NCI-H2171 (cell line): ENCODE data around the gene KLF13.

Experiments used
- DNase-seq: peaks from one replicate; lab custom pipeline; 2025; lab: John Stamatoyannopoulos, UW

Gene KLF13

GRCh38 chr15:31300208-31300661, 26.4 kb upstream of the KLF13 start:
- DNase-seq: no peak

- peak; percentile 47 for DNase-seq
These were observed 25.5 kb upstream of the KLF13 start for GRCh38 chr15:31300981-31301672.

GRCh38 chr15:31301673-31301990, 25.0 kb upstream of the KLF13 start:
- DNase-seq: peak; percentile 70

GRCh38 chr15:31302029-31302657, 24.5 kb upstream of the KLF13 start:
- no peak for DNase-seq

GRCh38 chr15:31302778-31303725, 23.6 kb upstream of the KLF13 start:
- no peak for DNase-seq

DNA sequence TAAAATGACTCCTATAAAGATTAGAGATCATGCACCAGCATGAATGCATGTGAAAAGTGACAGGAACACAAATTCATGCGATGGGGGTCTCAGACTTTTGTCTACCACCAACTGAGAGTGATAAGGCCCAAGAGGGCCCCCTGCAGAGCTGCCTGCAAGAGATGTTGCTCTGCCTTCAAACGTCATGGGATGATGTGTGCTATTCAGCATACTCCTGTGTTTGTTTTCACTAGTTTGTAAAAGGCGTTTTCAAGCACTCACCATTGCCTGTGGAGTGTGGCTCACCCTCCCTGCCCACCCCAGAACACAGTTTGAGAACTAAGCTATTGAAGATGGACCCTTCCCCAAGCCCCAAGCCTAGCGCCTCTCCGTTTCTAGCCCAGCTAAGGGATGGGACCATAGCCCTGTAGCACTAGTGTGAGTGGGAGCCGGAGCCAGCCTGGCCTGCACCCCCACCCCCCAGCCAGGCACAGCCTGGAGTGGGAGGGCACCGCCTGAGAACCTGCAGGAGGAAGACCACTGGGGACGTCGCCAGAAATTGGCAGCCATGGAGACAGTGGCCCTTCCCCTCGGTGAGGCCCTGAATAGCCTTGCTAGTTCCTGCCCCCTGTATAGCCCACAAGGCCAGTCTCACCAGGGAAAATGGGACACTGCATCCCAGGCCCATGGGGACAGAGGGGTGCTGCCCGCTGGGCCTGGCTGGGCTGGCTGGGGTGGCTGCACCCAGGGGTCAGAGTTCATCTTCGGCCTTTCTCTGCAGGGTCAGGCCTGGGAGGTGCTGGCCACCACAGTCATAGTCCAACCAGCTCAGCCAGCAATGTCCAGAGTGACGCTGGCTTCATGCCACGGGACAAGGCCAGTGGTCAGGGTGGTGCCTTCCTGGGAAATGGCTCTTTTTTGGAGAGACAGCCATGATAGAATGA, 22.6 kb upstream of the KLF13 start:
- DNase-seq: no peak

- no peak for DNase-seq
These were observed 21.8 kb upstream of the KLF13 start for GRCh38 chr15:31304751-31305365.

DNA sequence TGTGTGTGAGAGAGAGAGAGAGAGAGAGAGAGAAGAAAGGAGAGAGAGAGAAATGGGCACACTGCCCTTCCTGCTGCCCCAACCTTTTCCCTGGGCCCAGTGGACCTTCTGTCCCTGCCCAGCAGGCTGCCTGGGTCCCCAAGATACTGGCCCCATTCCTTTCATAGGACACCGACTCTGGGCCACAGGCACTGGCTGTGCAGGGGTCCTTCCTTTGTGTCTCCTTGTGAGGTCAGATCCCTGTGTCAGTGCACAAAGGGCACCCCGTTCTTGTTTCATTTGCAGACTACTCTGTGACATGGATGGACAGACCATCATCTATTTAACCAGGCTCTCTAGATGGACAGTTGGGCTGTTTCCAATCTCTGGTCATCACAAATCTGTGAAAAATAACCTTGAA, 21.3 kb upstream of the KLF13 start:
- no peak for DNase-seq

DNA sequence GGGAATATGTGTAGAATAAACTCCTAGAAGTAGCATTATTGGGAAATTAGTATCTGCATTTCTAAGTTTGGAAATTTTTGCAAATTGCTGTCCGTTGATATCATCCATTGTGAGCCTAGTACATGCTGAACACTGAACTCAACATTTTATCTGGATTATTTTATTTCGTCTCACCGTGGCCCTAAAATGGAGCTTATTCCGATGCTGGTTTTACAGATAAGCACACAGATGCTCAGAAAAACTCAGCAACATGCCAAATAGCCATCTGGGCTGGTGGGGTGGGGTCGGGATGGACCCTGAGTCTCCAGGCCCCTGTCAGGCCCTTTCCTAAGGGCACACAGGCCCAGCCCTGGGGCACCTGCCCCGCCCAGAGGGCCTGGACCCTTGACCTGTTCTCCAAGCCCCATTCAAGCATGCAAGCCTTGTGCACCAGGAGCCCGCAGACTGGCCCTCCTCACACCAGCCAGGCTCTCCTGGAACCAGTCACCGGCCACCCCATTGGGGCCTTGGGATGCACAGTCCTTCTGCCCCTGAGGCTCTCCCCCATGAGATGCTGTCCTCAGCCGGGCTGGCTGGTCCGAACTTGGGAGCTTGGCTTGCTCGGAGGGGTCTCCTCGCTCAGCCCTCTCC, 20.7 kb upstream of the KLF13 start:
- no peak for DNase-seq

DNA sequence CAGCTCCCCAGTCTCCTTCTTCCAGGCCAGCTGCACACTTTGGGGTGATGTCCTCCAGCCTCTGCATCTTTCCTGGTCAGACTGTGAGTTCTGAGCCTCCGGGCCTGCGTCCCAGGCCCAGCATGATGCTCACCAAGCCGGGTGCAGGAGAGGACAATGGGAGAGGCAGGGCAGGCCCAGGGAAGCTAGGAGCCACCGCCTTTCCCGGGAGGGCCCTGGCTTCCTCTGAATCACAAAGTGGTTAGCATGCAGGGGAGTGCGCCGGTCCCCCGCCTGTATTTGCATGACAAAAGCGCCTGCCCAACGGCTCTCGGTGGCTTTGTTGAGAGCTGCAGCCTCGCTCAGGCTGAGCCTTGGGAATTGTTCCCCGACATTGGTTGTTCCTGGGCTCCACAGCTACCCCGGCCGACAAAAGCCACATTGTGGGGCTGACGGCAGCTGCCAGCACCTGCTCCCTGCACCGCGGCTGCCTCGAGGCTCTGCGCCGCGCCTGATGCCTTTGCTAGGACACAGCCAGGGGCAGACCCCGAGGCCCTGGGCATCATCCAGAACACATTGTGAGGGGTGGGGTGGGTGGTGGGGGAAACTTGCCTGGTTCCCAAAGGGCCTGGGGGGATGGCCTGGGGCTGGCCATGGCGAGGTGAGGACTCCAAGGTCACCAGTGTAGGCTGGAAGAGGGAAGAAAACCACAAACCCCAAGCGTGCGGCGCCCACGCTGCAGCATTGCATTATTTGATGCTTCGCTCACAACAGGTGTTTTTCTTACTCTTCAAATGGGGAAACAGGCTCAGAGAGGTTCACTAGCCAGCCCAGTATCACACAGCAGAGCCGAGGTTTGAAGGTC, 20.0 kb upstream of the KLF13 start:
- DNase-seq: no peak

GRCh38 chr15:31307270-31308184, 19.1 kb upstream of the KLF13 start:
- DNase-seq: no peak

DNA sequence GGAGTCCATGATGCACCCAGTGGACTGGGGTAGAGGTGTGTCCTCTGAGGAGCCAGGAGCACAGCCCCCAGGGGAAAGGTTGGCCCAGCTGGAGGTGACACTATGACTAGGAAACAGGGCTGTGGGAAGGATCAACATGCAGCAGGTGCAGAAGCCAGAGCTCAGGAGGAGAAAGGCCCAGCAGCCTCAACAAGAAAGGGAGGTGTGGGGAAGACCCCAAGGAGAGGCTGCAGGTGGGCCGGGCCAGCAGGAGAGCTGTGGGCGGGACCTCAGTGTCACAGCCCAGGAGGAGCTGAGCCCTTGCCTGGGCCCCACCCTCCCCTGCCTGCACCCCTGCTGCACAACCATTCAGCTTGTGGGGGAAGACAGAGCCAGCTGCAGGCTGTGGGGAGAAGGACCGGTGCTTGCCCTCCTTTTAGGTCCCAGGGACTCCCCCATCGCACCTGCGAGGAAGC, 18.4 kb upstream of the KLF13 start:
- DNase-seq: no peak

DNA sequence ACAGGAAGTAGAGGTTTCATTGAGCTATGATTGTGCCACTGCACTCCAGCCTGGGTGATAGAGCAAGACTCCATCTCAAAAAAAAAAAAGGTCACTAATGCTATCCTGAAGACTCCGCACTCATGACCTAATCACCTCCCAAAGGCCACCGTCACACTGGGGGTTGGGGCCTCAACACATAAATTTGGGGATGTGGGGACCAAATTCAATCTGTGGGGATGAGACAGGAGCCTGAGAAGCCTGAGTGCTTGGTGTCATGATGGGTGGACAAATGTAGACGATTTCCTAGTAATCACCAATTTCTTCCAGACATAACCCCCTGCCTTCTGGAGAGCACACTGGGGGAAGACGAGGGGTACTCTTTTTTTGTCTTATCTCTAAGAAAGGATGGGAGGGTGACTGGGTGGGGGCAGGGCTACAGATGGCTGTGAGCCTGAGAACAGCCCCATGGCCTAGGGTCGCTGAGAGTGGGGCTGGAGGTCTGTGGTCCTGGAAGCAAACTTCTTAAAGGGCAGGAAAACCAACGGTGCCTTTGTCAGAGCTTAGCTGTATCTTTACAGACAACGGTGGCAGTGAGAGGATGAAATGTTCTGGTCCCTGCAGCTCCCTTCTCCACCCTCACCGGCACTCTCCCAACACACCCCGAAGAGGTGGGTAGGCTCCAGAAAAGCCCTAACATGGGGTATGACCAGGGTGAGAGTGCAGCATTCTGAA, 16.6 kb upstream of the KLF13 start:
- DNase-seq: no peak

DNA sequence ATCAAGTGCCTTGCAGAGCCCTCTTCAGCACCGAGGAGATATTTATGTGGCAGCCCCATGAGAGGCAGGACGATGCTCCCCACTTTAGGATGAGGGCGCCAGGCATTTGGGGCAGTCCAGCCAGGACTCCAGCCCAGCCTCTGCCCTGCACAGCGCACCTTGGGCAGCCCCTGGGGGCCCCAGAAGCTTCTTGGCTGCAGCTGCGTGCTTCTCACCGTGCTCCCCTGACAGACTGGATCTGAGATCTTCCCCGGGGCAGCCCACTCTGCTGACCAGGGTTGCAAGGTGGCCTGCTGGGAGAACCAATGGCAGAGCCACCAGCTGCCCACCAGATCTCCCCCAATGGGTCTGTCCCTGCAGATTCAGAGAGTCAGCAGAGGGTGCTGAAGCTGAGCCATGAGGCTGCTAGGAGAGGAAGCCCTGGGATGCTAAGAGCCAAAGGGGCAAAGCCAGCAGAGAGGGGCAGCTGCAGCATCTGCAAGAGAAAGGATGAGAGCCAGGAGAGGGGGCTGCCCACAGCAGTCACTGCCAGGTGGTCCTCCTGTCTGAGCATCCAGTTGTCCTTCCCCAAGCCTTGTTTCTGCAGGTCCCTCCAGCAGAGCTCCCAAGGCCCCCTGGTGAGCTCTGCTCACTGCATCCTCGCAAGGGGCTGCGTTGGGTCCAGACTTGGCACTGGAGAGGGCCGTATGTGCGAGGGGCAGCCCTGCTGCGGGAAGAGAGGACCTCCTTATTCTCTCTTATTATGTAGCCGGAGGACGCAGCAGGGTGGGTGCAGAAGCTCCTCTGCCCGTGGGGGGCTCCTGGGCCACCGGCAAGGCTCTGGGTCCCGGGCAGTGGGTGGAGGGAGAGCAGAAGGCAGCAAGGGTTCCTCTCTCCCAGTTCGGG, 14.7 kb upstream of the KLF13 start:
- no peak for DNase-seq

DNA sequence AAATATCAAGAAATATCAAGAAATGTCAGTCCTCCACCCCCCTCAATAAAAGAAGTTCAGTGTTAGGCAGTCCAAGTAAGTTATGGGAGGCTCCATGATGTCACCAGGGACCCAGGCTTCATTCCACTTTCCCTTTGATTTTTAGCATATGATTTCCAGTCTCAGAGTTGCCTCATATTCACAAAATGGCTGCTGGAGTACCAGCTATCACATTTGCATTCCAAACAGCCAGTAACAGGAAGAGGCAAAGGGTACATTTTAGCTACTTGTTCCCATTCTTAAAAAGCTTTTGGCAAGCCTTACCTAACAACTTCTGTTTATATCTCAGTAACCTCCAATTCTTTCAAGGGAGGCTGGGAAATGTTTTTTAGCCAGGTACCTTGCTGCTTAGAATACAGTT, 13.4 kb upstream of the KLF13 start:
- no peak for DNase-seq

- no peak for DNase-seq
These were observed 12.3 kb upstream of the KLF13 start for GRCh38 chr15:31314380-31314779.
